OCI-LY1 (cell line): ENCODE data around the gene AFF2.

Experiments
- CTCF ChIP-seq: fragments of 200-600 bp; sonication (generic), shearing (Covaris generic); IDR thresholded peaks from 2 replicates; pipeline ENCODE4 v1.5.1; 2017; ENCODE audit warnings: mild to moderate bottlenecking, antibody characterized with exemption, low read length, moderate library complexity, mixed read lengths
- EZH2 ChIP-seq: fragments of 200-600 bp; sonication (generic), shearing (Covaris generic); IDR thresholded peaks from 2 replicates; pipeline ENCODE4 v1.8.0; 2017; ENCODE audit warnings: borderline replicate concordance, mixed run types, mild to moderate bottlenecking, antibody characterized with exemption, low read length, moderate library complexity, mixed read lengths

GRCh38 chrX:148813967-148814366 is 313.6 kb downstream of the AFF2 start:
- no peak for TF ChIP-seq CTCF
- no peak for TF ChIP-seq EZH2
